ENCODE measurements around the gene RSPH10B2. TPM values are rescaled to one million over a fixed set of nuclear protein-coding genes. Genes with fewer than 3 reads are reported as not detected.
A peak's percentile ranks its signal among the peaks of the same experiment; 100 is the strongest.
"Not testable (repeated sequence)": the region's sequence is repeated elsewhere in the genome, so short reads cannot be mapped to it uniquely, and the experiment has no call there.

RSPH10B2 gene
- total RNA-seq, 2 donors from 2014 or later: 0.42 to 0.75 TPM

- WGBS, 2 experiments (ENCODE audit: insufficient coverage in 1 of 2, insufficient read length in 1 of 2): 81% methylated on average over 5 of the region's 6 CpGs; no CpG with 5 or more reads in 1 of the 2 experiments
- not testable (repeated sequence) for DNase-seq, H3K27ac Mint-ChIP-seq
These were observed 27.7 kb downstream of the RSPH10B2 start for GRCh38 chr7:6781581-6781980.

DNA sequence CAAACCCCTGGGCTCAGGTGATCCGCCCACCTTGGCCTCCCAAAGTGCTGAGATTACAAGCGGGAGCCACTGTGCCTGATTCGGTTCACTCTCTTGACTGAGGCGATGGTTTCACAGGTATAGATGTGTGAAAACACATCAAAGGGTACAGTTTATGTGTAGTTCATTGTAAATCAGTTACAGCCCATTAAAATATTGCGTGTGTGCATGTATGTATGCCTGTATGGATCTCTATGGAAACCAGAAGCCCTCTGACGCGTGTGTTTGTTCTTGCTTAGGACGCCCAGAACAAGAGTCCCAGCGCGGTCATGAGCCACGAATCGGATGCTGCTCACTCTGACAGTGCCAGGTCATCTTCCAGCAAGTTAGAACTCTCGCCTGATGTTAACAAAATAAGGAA lies 35.5 kb downstream of the RSPH10B2 start:
- not testable (repeated sequence) for H3K4me1 ChIP-seq (ENCODE audit: control insufficient read depth, insufficient read depth, low read length); H3K9me3 Mint-ChIP-seq; H3K36me3 Mint-ChIP-seq (ENCODE audit: low read depth); H3K27me3 Mint-ChIP-seq (ENCODE audit: insufficient read depth); DNase-seq; H3K9ac ChIP-seq (ENCODE audit: extremely low read depth, low read length, poor library complexity, severe bottlenecking); H3K9me3 ChIP-seq (ENCODE audit: control insufficient read depth, low read length); H3K36me3 ChIP-seq (ENCODE audit: control insufficient read depth, insufficient read depth, low read length); H3K4me3 ChIP-seq (ENCODE audit: low read length); H3K4me1 Mint-ChIP-seq; H3K27ac ChIP-seq (ENCODE audit: low read depth, low read length); H3K27me3 ChIP-seq (ENCODE audit: control insufficient read depth, insufficient read depth, low read length, poor library complexity, severe bottlenecking); H3K27ac Mint-ChIP-seq; H3K4me3 Mint-ChIP-seq
- WGBS, 2 experiments (ENCODE audit: insufficient coverage in 1 of 2, insufficient read length in 1 of 2): no CpG with 5 or more reads among the region's 13 CpGs

More at GRCh38 chr7:6781581-6781980, 27.7 kb downstream of the RSPH10B2 start:
- H3K9me3 ChIP-seq (ENCODE audit: control insufficient read depth, low read length); H3K4me3 Mint-ChIP-seq; H3K4me1 Mint-ChIP-seq; H3K36me3 ChIP-seq (ENCODE audit: control insufficient read depth, insufficient read depth, low read length); H3K27me3 ChIP-seq (ENCODE audit: control insufficient read depth, insufficient read depth, low read length, poor library complexity, severe bottlenecking); H3K36me3 Mint-ChIP-seq (ENCODE audit: low read depth); H3K27ac ChIP-seq (ENCODE audit: low read depth, low read length); H3K27me3 Mint-ChIP-seq (ENCODE audit: insufficient read depth); H3K9ac ChIP-seq (ENCODE audit: extremely low read depth, low read length, poor library complexity, severe bottlenecking); H3K4me1 ChIP-seq (ENCODE audit: control insufficient read depth, insufficient read depth, low read length); H3K4me3 ChIP-seq (ENCODE audit: low read length); H3K9me3 Mint-ChIP-seq: not testable (repeated sequence)

GRCh38 chr7:6792113-6792872 lies 38.4 kb downstream of the RSPH10B2 start:
- not testable (repeated sequence) for H3K4me3 ChIP-seq (ENCODE audit: low read length); H3K36me3 Mint-ChIP-seq (ENCODE audit: low read depth); H3K27me3 ChIP-seq (ENCODE audit: control insufficient read depth, insufficient read depth, low read length, poor library complexity, severe bottlenecking); H3K4me1 Mint-ChIP-seq; H3K9ac ChIP-seq (ENCODE audit: extremely low read depth, low read length, poor library complexity, severe bottlenecking); H3K27ac Mint-ChIP-seq; H3K36me3 ChIP-seq (ENCODE audit: control insufficient read depth, insufficient read depth, low read length); H3K27me3 Mint-ChIP-seq (ENCODE audit: insufficient read depth); H3K4me3 Mint-ChIP-seq; H3K9me3 ChIP-seq (ENCODE audit: control insufficient read depth, low read length); H3K27ac ChIP-seq (ENCODE audit: low read depth, low read length); H3K9me3 Mint-ChIP-seq; H3K4me1 ChIP-seq (ENCODE audit: control insufficient read depth, insufficient read depth, low read length)
- DNase-seq: peak; percentile 5
- 96% methylated on average over 8 of the region's 15 CpGs; no CpG with 5 or more reads in 1 of the 2 experiments for WGBS, 2 experiments (ENCODE audit: insufficient coverage in 1 of 2, insufficient read length in 1 of 2)

DNA sequence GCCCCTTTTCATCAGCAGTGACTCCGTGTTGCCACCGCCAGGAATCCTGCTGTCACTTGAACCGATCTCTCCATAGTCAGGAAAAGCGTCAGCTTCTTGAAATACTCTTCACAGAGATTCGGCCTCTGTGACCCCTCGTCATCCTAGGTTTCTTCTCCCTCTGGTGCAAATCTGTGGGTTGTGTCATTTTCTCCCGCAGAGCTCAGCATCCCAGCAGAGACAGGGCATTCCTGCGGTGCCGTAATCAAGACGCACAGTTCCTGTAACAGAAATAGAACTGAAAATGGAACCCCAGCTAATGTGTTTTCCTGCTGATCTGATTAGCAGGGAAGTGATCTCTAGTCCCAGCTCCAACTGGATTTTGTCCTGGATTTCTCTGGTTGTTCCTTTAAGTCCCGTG lies 40.4 kb downstream of the RSPH10B2 start:
- not testable (repeated sequence) for DNase-seq; H3K36me3 Mint-ChIP-seq (ENCODE audit: low read depth); H3K9me3 ChIP-seq (ENCODE audit: control insufficient read depth, low read length); H3K27ac ChIP-seq (ENCODE audit: low read depth, low read length); H3K27me3 ChIP-seq (ENCODE audit: control insufficient read depth, insufficient read depth, low read length, poor library complexity, severe bottlenecking); H3K4me1 ChIP-seq (ENCODE audit: control insufficient read depth, insufficient read depth, low read length); H3K36me3 ChIP-seq (ENCODE audit: control insufficient read depth, insufficient read depth, low read length); H3K4me3 ChIP-seq (ENCODE audit: low read length); H3K27ac Mint-ChIP-seq; H3K4me3 Mint-ChIP-seq; H3K4me1 Mint-ChIP-seq; H3K9ac ChIP-seq (ENCODE audit: extremely low read depth, low read length, poor library complexity, severe bottlenecking); H3K27me3 Mint-ChIP-seq (ENCODE audit: insufficient read depth); H3K9me3 Mint-ChIP-seq
- no CpG with 5 or more reads among the region's 11 CpGs for WGBS, 2 experiments (ENCODE audit: insufficient coverage in 1 of 2, insufficient read length in 1 of 2)

- H3K9me3 ChIP-seq (ENCODE audit: control insufficient read depth, low read length); H3K4me3 ChIP-seq (ENCODE audit: low read length); H3K4me1 ChIP-seq (ENCODE audit: control insufficient read depth, insufficient read depth, low read length); H3K36me3 ChIP-seq (ENCODE audit: control insufficient read depth, insufficient read depth, low read length); H3K4me3 Mint-ChIP-seq; H3K4me1 Mint-ChIP-seq; H3K27ac ChIP-seq (ENCODE audit: low read depth, low read length); H3K27me3 ChIP-seq (ENCODE audit: control insufficient read depth, insufficient read depth, low read length, poor library complexity, severe bottlenecking); H3K9me3 Mint-ChIP-seq; H3K27ac Mint-ChIP-seq; H3K27me3 Mint-ChIP-seq (ENCODE audit: insufficient read depth); H3K9ac ChIP-seq (ENCODE audit: extremely low read depth, low read length, poor library complexity, severe bottlenecking); H3K36me3 Mint-ChIP-seq (ENCODE audit: low read depth); DNase-seq: not testable (repeated sequence)
- 82% methylated on average over 5 of the region's 5 CpGs; no CpG with 5 or more reads in 1 of the 2 experiments for WGBS, 2 experiments (ENCODE audit: insufficient coverage in 1 of 2, insufficient read length in 1 of 2)
These were observed 43.3 kb downstream of the RSPH10B2 start for GRCh38 chr7:6797218-6797617.

- not testable (repeated sequence) for H3K4me1 Mint-ChIP-seq; H3K27me3 Mint-ChIP-seq (ENCODE audit: insufficient read depth); H3K27ac Mint-ChIP-seq; DNase-seq; H3K27me3 ChIP-seq (ENCODE audit: control insufficient read depth, insufficient read depth, low read length, poor library complexity, severe bottlenecking); H3K4me3 ChIP-seq (ENCODE audit: low read length); H3K4me1 ChIP-seq (ENCODE audit: control insufficient read depth, insufficient read depth, low read length); H3K4me3 Mint-ChIP-seq; H3K36me3 Mint-ChIP-seq (ENCODE audit: low read depth); H3K9me3 ChIP-seq (ENCODE audit: control insufficient read depth, low read length); H3K27ac ChIP-seq (ENCODE audit: low read depth, low read length); H3K9me3 Mint-ChIP-seq; H3K36me3 ChIP-seq (ENCODE audit: control insufficient read depth, insufficient read depth, low read length); H3K9ac ChIP-seq (ENCODE audit: extremely low read depth, low read length, poor library complexity, severe bottlenecking)
- WGBS, 2 experiments (ENCODE audit: insufficient coverage in 1 of 2, insufficient read length in 1 of 2): no CpG with 5 or more reads among the region's 8 CpGs
These were observed 44.1 kb downstream of the RSPH10B2 start for GRCh38 chr7:6798047-6798446.

GRCh38 chr7:6799887-6800286 lies 46.0 kb downstream of the RSPH10B2 start:
- not testable (repeated sequence) for H3K36me3 Mint-ChIP-seq (ENCODE audit: low read depth); H3K9me3 Mint-ChIP-seq; H3K4me3 Mint-ChIP-seq; H3K4me3 ChIP-seq (ENCODE audit: low read length); H3K9me3 ChIP-seq (ENCODE audit: control insufficient read depth, low read length); H3K4me1 ChIP-seq (ENCODE audit: control insufficient read depth, insufficient read depth, low read length); H3K27ac ChIP-seq (ENCODE audit: low read depth, low read length); H3K4me1 Mint-ChIP-seq; DNase-seq; H3K9ac ChIP-seq (ENCODE audit: extremely low read depth, low read length, poor library complexity, severe bottlenecking); H3K27me3 Mint-ChIP-seq (ENCODE audit: insufficient read depth); H3K27me3 ChIP-seq (ENCODE audit: control insufficient read depth, insufficient read depth, low read length, poor library complexity, severe bottlenecking); H3K36me3 ChIP-seq (ENCODE audit: control insufficient read depth, insufficient read depth, low read length); H3K27ac Mint-ChIP-seq
- no CpG with 5 or more reads among the region's 12 CpGs for WGBS, 2 experiments (ENCODE audit: insufficient coverage in 1 of 2, insufficient read length in 1 of 2)
